ENCODE data around the gene TBX19. TPM values are rescaled to one million over a fixed set of nuclear protein-coding genes. Genes with fewer than 3 reads are reported as not detected.

Gene TBX19
- total RNA-seq, 2 experiments from 2014 or later: 0.22 to 0.74 TPM

DNA sequence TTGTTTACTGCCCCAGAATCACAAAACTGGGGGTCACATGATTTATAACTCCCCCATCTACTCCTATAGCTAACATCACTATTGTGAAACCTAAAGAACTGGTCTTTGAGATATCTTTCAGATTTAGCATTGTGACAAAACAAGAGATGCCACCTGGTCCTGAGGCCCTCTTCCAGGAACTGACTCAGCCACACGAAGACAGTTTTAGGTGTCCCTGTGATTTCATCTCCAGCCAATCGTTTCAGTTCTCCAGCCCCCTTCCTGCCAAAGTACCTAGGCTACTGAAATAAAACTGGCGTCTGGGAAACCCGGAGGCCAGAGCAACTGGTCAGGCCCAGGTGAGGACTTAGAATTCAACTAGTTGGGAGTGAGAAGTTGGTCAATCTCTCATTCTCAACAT lies 36.6 kb downstream of the TBX19 start:
- Histone ChIP-seq H3K9me3 (ENCODE audit: low read length) (no peaks in the 10 kb centered on the region), H3K27ac (ENCODE audit: low read depth, low read length, poor library complexity, severe bottlenecking) (no peak overlapping the region), H2AFZ (ENCODE audit: low read length) (no peak overlapping the region), H3K4me2 (ENCODE audit: low read length) (no peak overlapping the region), H3K79me2 (ENCODE audit: insufficient read depth, low read depth, low read length) (no peaks in the 10 kb centered on the region), H3K4me1 (ENCODE audit: insufficient read depth, low read length, poor library complexity, severe bottlenecking) (no peaks in the 10 kb centered on the region), H3K4me3 (ENCODE audit: low read depth, low read length, poor library complexity, severe bottlenecking) (no peak overlapping the region), H3K9me2 (ENCODE audit: insufficient read depth, low read length) (no peaks in the 10 kb centered on the region), H3K36me3 (ENCODE audit: insufficient read depth, low read length) (no peaks in the 10 kb centered on the region), H4K20me1 (ENCODE audit: insufficient read depth, low read length) (no peaks in the 10 kb centered on the region)
- no peak for DNase-seq (ENCODE audit: low spot score)
- ChIA-PET POLR2A (no interaction called here), CTCF (ENCODE audit: unreplicated experiment) (no interaction called here)
- intact Hi-C loops (cut with micrococcal nuclease; ENCODE audit: unreplicated experiment): no loop called here
- TF ChIP-seq EZH2phosphoT487 (IDR thresholded peaks at IDR 0.05; ENCODE audit: borderline replicate concordance, low read depth, low read length): no peak
- TF ChIP-seq, protein P1, sequence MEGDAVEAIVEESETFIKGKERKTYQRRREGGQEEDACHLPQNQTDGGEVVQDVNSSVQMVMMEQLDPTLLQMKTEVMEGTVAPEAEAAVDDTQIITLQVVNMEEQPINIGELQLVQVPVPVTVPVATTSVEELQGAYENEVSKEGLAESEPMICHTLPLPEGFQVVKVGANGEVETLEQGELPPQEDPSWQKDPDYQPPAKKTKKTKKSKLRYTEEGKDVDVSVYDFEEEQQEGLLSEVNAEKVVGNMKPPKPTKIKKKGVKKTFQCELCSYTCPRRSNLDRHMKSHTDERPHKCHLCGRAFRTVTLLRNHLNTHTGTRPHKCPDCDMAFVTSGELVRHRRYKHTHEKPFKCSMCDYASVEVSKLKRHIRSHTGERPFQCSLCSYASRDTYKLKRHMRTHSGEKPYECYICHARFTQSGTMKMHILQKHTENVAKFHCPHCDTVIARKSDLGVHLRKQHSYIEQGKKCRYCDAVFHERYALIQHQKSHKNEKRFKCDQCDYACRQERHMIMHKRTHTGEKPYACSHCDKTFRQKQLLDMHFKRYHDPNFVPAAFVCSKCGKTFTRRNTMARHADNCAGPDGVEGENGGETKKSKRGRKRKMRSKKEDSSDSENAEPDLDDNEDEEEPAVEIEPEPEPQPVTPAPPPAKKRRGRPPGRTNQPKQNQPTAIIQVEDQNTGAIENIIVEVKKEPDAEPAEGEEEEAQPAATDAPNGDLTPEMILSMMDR (conservative IDR thresholded peaks at IDR 0.05; ENCODE audit: low read length): no peak
- BruUV-seq (replicated peaks): no TSS peak

- H3K4me1 ChIP-seq (ENCODE audit: insufficient read depth, low read length, poor library complexity, severe bottlenecking): no peaks in the 10 kb centered on the region
- H2AFZ ChIP-seq (ENCODE audit: low read length): no peak overlapping the region
- TF ChIP-seq, protein P1 (conservative IDR thresholded peaks at IDR 0.05; ENCODE audit: low read length): no peak
- TF ChIP-seq EZH2phosphoT487 (IDR thresholded peaks at IDR 0.05; ENCODE audit: borderline replicate concordance, low read depth, low read length): no peak
- no peaks in the 10 kb centered on the region for H4K20me1 ChIP-seq (ENCODE audit: insufficient read depth, low read length)
- H3K9me3 ChIP-seq (ENCODE audit: low read length): no peaks in the 10 kb centered on the region
- ChIA-PET POLR2A (no interaction called here), CTCF (ENCODE audit: unreplicated experiment) (no interaction called here)
- no peaks in the 10 kb centered on the region for H3K36me3 ChIP-seq (ENCODE audit: insufficient read depth, low read length)
- no peak overlapping the region for H3K4me2 ChIP-seq (ENCODE audit: low read length)
- BruUV-seq (replicated peaks): no TSS peak
- no peaks in the 10 kb centered on the region for H3K9me2 ChIP-seq (ENCODE audit: insufficient read depth, low read length)
- no peaks in the 10 kb centered on the region for H3K79me2 ChIP-seq (ENCODE audit: insufficient read depth, low read depth, low read length)
- no peak for DNase-seq (ENCODE audit: low spot score)
- H3K27ac ChIP-seq (ENCODE audit: low read depth, low read length, poor library complexity, severe bottlenecking): no peak overlapping the region
- intact Hi-C loops (cut with micrococcal nuclease; ENCODE audit: unreplicated experiment): no loop called here
- no peak overlapping the region for H3K4me3 ChIP-seq (ENCODE audit: low read depth, low read length, poor library complexity, severe bottlenecking)
Measured at GRCh38 chr1:168319691-168320090, 39.0 kb downstream of the TBX19 start.

DNA sequence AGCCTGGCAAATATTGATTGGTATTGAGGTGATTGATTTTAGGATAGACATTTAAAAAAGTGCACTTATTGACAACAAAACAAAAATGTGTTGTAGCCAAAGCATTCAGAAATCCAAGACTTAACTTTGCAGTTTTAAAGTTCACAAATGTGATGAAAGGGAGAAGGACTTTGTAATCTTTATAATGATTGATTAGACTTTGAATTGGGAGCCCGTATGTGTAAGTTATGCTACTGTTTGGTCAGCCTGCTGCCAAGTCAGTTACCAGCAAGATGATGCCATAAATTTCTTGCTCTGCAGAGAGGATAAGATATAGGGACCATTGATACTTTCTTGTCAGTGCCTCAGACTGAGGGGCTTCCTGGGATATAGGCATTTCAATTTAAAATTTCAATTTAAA lies 39.5 kb downstream of the TBX19 start:
- Histone ChIP-seq H4K20me1 (ENCODE audit: insufficient read depth, low read length) (no peaks in the 10 kb centered on the region), H3K79me2 (ENCODE audit: insufficient read depth, low read depth, low read length) (no peaks in the 10 kb centered on the region), H3K9me2 (ENCODE audit: insufficient read depth, low read length) (no peaks in the 10 kb centered on the region), H3K4me1 (ENCODE audit: insufficient read depth, low read length, poor library complexity, severe bottlenecking) (no peaks in the 10 kb centered on the region), H3K9me3 (ENCODE audit: low read length) (no peaks in the 10 kb centered on the region), H3K4me2 (ENCODE audit: low read length) (no peak overlapping the region), H2AFZ (ENCODE audit: low read length) (no peak overlapping the region), H3K36me3 (ENCODE audit: insufficient read depth, low read length) (no peaks in the 10 kb centered on the region), H3K4me3 (ENCODE audit: low read depth, low read length, poor library complexity, severe bottlenecking) (no peak overlapping the region), H3K27ac (ENCODE audit: low read depth, low read length, poor library complexity, severe bottlenecking) (no peak overlapping the region)
- TF ChIP-seq, protein P1 (conservative IDR thresholded peaks at IDR 0.05; ENCODE audit: low read length): no peak
- no peak for TF ChIP-seq EZH2phosphoT487 (IDR thresholded peaks at IDR 0.05; ENCODE audit: borderline replicate concordance, low read depth, low read length)
- ChIA-PET CTCF (ENCODE audit: unreplicated experiment) (no interaction called here), POLR2A (no interaction called here)
- no peak for DNase-seq (ENCODE audit: low spot score)
- BruUV-seq (replicated peaks): no TSS peak
- intact Hi-C loops (cut with micrococcal nuclease; ENCODE audit: unreplicated experiment): no loop called here
